AG09309 (cell line): Measurements from ENCODE around the gene UBA7.

Experiments
- DNase-seq: peaks from one replicate; pipeline ENCODE4 v3.0.0-alpha.2; 2010; ENCODE audit warnings: low read depth
- H3K4me3 ChIP-seq: 2 replicates; pipeline ENCODE4 v1.5.1; 2011; ENCODE audit warnings: mild to moderate bottlenecking, low read depth, low read length, moderate library complexity; ENCODE audit not compliant: control insufficient read depth
- CTCF ChIP-seq: IDR thresholded peaks from 2 replicates; pipeline ENCODE4 v1.5.1; 2011; ENCODE audit warnings: mild to moderate bottlenecking, low read depth, low read length, inconsistent platforms; ENCODE audit not compliant: insufficient read depth, control insufficient read depth; ENCODE audit errors: missing control alignments

UBA7 gene

GRCh38 chr3:49771340-49771938, 42.3 kb downstream of the UBA7 start:
- no peak overlapping the region for H3K4me3 ChIP-seq
- TF ChIP-seq CTCF: no peak
- no peak for DNase-seq

GRCh38 chr3:49769926-49770325, 43.8 kb downstream of the UBA7 start:
- H3K4me3 ChIP-seq: no peak overlapping the region
- DNase-seq: no peak
- no peak for TF ChIP-seq CTCF

- DNase-seq: no peak
These were observed 44.4 kb downstream of the UBA7 start for GRCh38 chr3:49769286-49769915.

GRCh38 chr3:49763981-49764380, 49.8 kb downstream of the UBA7 start:
- no peak for DNase-seq
- H3K4me3 ChIP-seq: no peak overlapping the region
- TF ChIP-seq CTCF: no peak

More at GRCh38 chr3:49769286-49769915, 44.4 kb downstream of the UBA7 start:
- TF ChIP-seq CTCF: no peak
- no peak overlapping the region for H3K4me3 ChIP-seq

- H3K4me3 ChIP-seq: no peak overlapping the region
- no peak for TF ChIP-seq CTCF
- DNase-seq: no peak
These were observed 52.1 kb downstream of the UBA7 start for GRCh38 chr3:49761661-49762060.

- H3K4me3 ChIP-seq: no peak overlapping the region
- no peak for TF ChIP-seq CTCF
- no peak for DNase-seq
These were observed 54.5 kb downstream of the UBA7 start for GRCh38 chr3:49759226-49759625.
